ENCODE data around the gene RIPOR3. TPM values are rescaled to one million over a fixed set of nuclear protein-coding genes. Genes with fewer than 3 reads are reported as not detected.
"Not testable (repeated sequence)": the region's sequence is repeated elsewhere in the genome, so short reads cannot be mapped to it uniquely, and the experiment has no call there.

Gene RIPOR3
- polyA plus RNA-seq, 4 donors = 3.8 to 8.9 (median 5.7) TPM

GRCh38 chr20:50666709-50667298, 24.5 kb downstream of the RIPOR3 start:
- no peak for DNase-seq (ENCODE audit: low read depth in 4 of 4, low spot score in 3 of 4)

GRCh38 chr20:50664254-50664653, 27.1 kb downstream of the RIPOR3 start:
- no peak for DNase-seq (ENCODE audit: low read depth in 4 of 4, low spot score in 3 of 4)

- no peak for DNase-seq (ENCODE audit: low read depth in 4 of 4, low spot score in 3 of 4)
Observed at GRCh38 chr20:50663095-50663821, 28.1 kb downstream of the RIPOR3 start.

- DNase-seq (ENCODE audit: low read depth in 4 of 4, low spot score in 3 of 4) = no peak
Observed at GRCh38 chr20:50659975-50660670, 31.2 kb downstream of the RIPOR3 start.

- DNase-seq (ENCODE audit: low read depth in 4 of 4, low spot score in 3 of 4) = no peak
Observed at GRCh38 chr20:50658804-50659380, 32.5 kb downstream of the RIPOR3 start.

GRCh38 chr20:50655311-50655880, 35.9 kb downstream of the RIPOR3 start:
- no peak for DNase-seq (ENCODE audit: low read depth in 4 of 4, low spot score in 3 of 4)

GRCh38 chr20:50654904-50655303, 36.4 kb downstream of the RIPOR3 start:
- DNase-seq (ENCODE audit: low read depth in 4 of 4, low spot score in 3 of 4) = no peak

- DNase-seq (ENCODE audit: low read depth in 4 of 4, low spot score in 3 of 4) = no peak
Observed at GRCh38 chr20:50652702-50653294, 38.5 kb downstream of the RIPOR3 start.

GRCh38 chr20:50651676-50652075, 39.7 kb downstream of the RIPOR3 start:
- DNase-seq (ENCODE audit: low read depth in 4 of 4, low spot score in 3 of 4) = no peak

- DNase-seq (ENCODE audit: low read depth in 4 of 4, low spot score in 3 of 4) = no peak
Observed at GRCh38 chr20:50649590-50649989, 41.8 kb downstream of the RIPOR3 start.

GRCh38 chr20:50648651-50649050, 42.7 kb downstream of the RIPOR3 start:
- no peak for DNase-seq (ENCODE audit: low read depth in 4 of 4, low spot score in 3 of 4)

- no peak for DNase-seq (ENCODE audit: low read depth in 4 of 4, low spot score in 3 of 4)
Observed at GRCh38 chr20:50646483-50646996, 44.8 kb downstream of the RIPOR3 start.

GRCh38 chr20:50645253-50646068, 45.9 kb downstream of the RIPOR3 start:
- peak in 3 of 4 donors; percentile 74 to 82 (median 74) for DNase-seq (ENCODE audit: low read depth in 4 of 4, low spot score in 3 of 4)

- no peak for DNase-seq (ENCODE audit: low read depth in 4 of 4, low spot score in 3 of 4)
Observed at GRCh38 chr20:50642288-50642803, 49.0 kb downstream of the RIPOR3 start.

- DNase-seq (ENCODE audit: low read depth in 4 of 4, low spot score in 3 of 4) = not testable (repeated sequence)
Observed at GRCh38 chr20:50641625-50642287, 49.6 kb downstream of the RIPOR3 start.

GRCh38 chr20:50639971-50640711, 51.2 kb downstream of the RIPOR3 start:
- DNase-seq (ENCODE audit: low read depth in 4 of 4, low spot score in 3 of 4) = not testable (repeated sequence)

- DNase-seq (ENCODE audit: low read depth in 4 of 4, low spot score in 3 of 4) = not testable (repeated sequence)
Observed at GRCh38 chr20:50638015-50638847, 53.1 kb downstream of the RIPOR3 start.

Data from left renal pelvis (tissue), 4 donors.